OCI-LY3 (cell line): ENCODE results near the gene CYB5D1.

Experiments
- CTCF ChIP-seq: fragments of 200-600, 300-600 bp; sonication (generic); IDR thresholded peaks from 2 replicates; pipeline ENCODE4 v1.5.1; 2014; ENCODE audit warnings: antibody characterized with exemption, low read length, low read depth
- EZH2phosphoT487 ChIP-seq: fragments of 200-600 bp; shearing (Covaris generic); IDR thresholded peaks from 2 replicates; pipeline ENCODE4 v1.6.1; 2018; ENCODE audit warnings: antibody characterized with exemption, mixed run types, low read depth

DNA sequence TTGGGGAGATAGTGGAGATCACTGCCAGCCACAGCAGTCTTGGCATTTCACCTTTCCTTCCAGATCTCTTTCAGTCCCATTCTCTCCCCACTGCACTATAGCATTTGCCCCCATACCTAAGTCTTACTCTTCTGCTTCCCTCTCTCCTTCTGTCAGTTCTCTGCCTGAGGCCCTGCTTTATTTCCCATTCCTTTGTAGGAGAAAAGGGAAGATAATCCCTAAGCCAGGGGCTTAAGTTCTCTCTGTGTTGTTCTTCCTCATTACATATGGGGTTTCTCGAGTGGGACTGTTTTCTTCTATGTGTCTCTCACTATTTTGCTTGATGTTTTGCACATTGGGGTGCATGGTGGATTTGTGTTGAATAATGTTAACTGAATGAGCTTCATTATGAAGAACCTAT, 17.4 kb upstream of the CYB5D1 start:
- no peak for TF ChIP-seq EZH2phosphoT487
- TF ChIP-seq CTCF: no peak
